Parathyroid adenoma (tissue), 2 donors: Measurements from ENCODE around the gene SNAI3.
A peak's percentile ranks its signal among the peaks of the same experiment; 100 is the strongest.

ENCODE experiments used
- H2AFZ ChIP-seq: fragments of 300-600 bp; sonication (generic); one replicate; pipeline ENCODE4 v1.7.0; 2017; ENCODE audit warnings: antibody characterized with exemption, mild to moderate bottlenecking
- H3K27ac ChIP-seq: fragments of 300-600 bp; sonication (generic); one replicate; pipeline ENCODE4 v1.7.0; 2017
- H3K27me3 ChIP-seq: fragments of 300-600 bp; sonication (generic); one replicate; pipeline ENCODE4 v1.7.0; 2017; ENCODE audit warnings: low read length; ENCODE audit not compliant: control insufficient read depth, insufficient read depth
- H3K36me3 ChIP-seq: fragments of 300-600 bp; sonication (generic); one replicate; pipeline ENCODE4 v1.7.0; 2017; ENCODE audit warnings: low read length; ENCODE audit not compliant: control insufficient read depth, insufficient read depth
- H3K4me1 ChIP-seq: fragments of 300-600 bp; sonication (generic); one replicate; pipeline ENCODE4 v1.7.0; 2017; ENCODE audit warnings: control low read depth
- H3K4me2 ChIP-seq: fragments of 300-600 bp; sonication (generic); one replicate; pipeline ENCODE4 v1.7.0; 2017; ENCODE audit warnings: low read length
- H3K4me3 ChIP-seq: fragments of 300-600 bp; sonication (generic); one replicate; pipeline ENCODE4 v1.7.0; 2017; ENCODE audit warnings: low read depth, low read length
- H3K79me2 ChIP-seq: fragments of 300-600 bp; sonication (generic); one replicate; pipeline ENCODE4 v1.7.0; 2017; ENCODE audit warnings: control low read depth
- H3K9ac ChIP-seq: fragments of 300-600 bp; sonication (generic); one replicate; pipeline ENCODE4 v1.7.0; 2017; ENCODE audit warnings: mild to moderate bottlenecking
- H3K9me3 ChIP-seq: fragments of 300-600 bp; sonication (generic); one replicate; pipeline ENCODE4 v1.7.0; 2017; ENCODE audit warnings: low read length; ENCODE audit not compliant: control insufficient read depth
- CTCF ChIP-seq: fragments of 300-600 bp; sonication (generic); IDR thresholded peaks from one replicate; pipeline ENCODE4 v1.7.0; 2017; ENCODE audit warnings: antibody characterized with exemption, mild to moderate bottlenecking
- donor health status: primary hyperparathyroidism.

SNAI3 gene

GRCh38 chr16:88691129-88691813 is 5.0 kb upstream of the SNAI3 start:
- Histone ChIP-seq H3K27ac (no peak overlapping the region), H3K4me1 (peaks cover 16% of the 10 kb centered on the region), H2AFZ (no peak overlapping the region), H3K27me3 (no peaks in the 10 kb centered on the region), H3K9me3 (no peaks in the 10 kb centered on the region), H3K4me2 (no peak overlapping the region), H3K9ac (no peak overlapping the region), H3K4me3 (no peak overlapping the region), H3K36me3 (no peaks in the 10 kb centered on the region), H3K79me2 (no peaks in the 10 kb centered on the region)
- no peak for TF ChIP-seq CTCF

- H3K36me3 ChIP-seq = no peaks in the 10 kb centered on the region
- no peaks in the 10 kb centered on the region for H3K79me2 ChIP-seq
- no peak overlapping the region for H3K9ac ChIP-seq
- no peak overlapping the region for H2AFZ ChIP-seq
- TF ChIP-seq CTCF = no peak
- no peaks in the 10 kb centered on the region for H3K27me3 ChIP-seq
- no peaks in the 10 kb centered on the region for H3K9me3 ChIP-seq
- H3K27ac ChIP-seq = no peak overlapping the region
- H3K4me3 ChIP-seq = no peak overlapping the region
- H3K4me2 ChIP-seq = no peak overlapping the region
- peaks cover 19% of the 10 kb centered on the region for H3K4me1 ChIP-seq
These were observed 4.2 kb upstream of the SNAI3 start for GRCh38 chr16:88690341-88691128.

- peak overlapping the region; percentile 60 for H2AFZ ChIP-seq
These were observed 1.9 kb upstream of the SNAI3 start for GRCh38 chr16:88688013-88688778.

GRCh38 chr16:88687676-88688012 is 1.3 kb upstream of the SNAI3 start:
- no peaks in the 10 kb centered on the region for H3K27me3 ChIP-seq

More at GRCh38 chr16:88688013-88688778, 1.9 kb upstream of the SNAI3 start:
- H3K4me1 ChIP-seq = peaks cover 23% of the 10 kb centered on the region
- no peak for TF ChIP-seq CTCF
- H3K4me2 ChIP-seq = peak overlapping the region; percentile 76
- peak overlapping the region; percentile 48 for H3K27ac ChIP-seq
- H3K9ac ChIP-seq = no peak overlapping the region
- H3K36me3 ChIP-seq = no peaks in the 10 kb centered on the region
- peak overlapping the region; percentile 31 for H3K4me3 ChIP-seq
- no peaks in the 10 kb centered on the region for H3K27me3 ChIP-seq
- H3K79me2 ChIP-seq = no peaks in the 10 kb centered on the region
- no peaks in the 10 kb centered on the region for H3K9me3 ChIP-seq

More at GRCh38 chr16:88687676-88688012, 1.3 kb upstream of the SNAI3 start:
- peak overlapping the region; percentile 76 for H3K4me2 ChIP-seq
- peak overlapping the region; percentile 60 for H2AFZ ChIP-seq
- no peaks in the 10 kb centered on the region for H3K36me3 ChIP-seq
- peak overlapping the region; percentile 31 for H3K4me3 ChIP-seq
- peaks cover 23% of the 10 kb centered on the region for H3K4me1 ChIP-seq
- H3K9ac ChIP-seq = no peak overlapping the region
- no peaks in the 10 kb centered on the region for H3K79me2 ChIP-seq
- no peaks in the 10 kb centered on the region for H3K9me3 ChIP-seq
- TF ChIP-seq CTCF = no peak
- H3K27ac ChIP-seq = peak overlapping the region; percentile 48
